Measurements from ENCODE around the gene HOPX. TPM values are rescaled to one million over a fixed set of nuclear protein-coding genes. Genes with fewer than 3 reads are reported as not detected.

HOPX gene
- total and polyA plus RNA-seq, 2 of the 4 experiments (the other 2 are of a cell fraction), result 1.3 to 1.7 TPM

DNA sequence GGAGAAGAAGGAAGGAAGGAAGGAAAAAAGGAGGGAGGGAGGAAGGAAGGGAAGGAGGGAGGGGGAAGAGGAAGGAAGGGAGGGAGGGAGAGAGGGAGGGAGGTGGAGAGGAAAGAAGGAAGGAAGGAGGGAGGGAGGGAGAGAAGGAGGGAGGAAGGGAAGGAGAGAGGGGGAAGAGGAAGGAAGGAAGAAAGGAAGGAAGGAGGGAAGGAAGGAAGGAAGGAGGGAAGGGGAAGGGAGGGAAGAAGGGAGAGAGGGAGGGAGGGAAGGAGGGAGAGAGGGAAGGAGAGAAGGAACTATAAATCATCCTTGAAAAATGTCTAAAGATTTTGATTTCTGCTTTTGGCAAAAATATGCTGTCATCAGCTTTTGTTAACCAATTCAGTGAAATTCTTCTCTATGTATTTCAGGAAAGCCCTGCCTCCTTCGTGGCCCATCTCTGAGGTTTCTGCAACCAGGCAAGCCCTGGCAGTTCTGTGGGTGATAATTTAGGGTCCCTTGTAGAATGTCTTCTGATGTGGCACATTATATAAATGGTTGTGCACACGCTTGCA, 7.1 kb upstream of the HOPX start:
- dilution Hi-C loops (cut with HindIII; ENCODE audit: low sequenced_read_pairs, unreplicated experiment) (no loop called here), intact Hi-C loops (cut with micrococcal nuclease) (no loop called here), in situ Hi-C loops (cut with MboI; ENCODE audit: low sequenced_read_pairs) (no loop called here)
- H3K56ac ChIP-seq (ENCODE audit: extremely low read depth, insufficient read depth, low read length), result no peak overlapping the region
- H2BK120ac ChIP-seq (ENCODE audit: low read depth, low read length), result no peak overlapping the region
- H3K4ac ChIP-seq (ENCODE audit: low read depth, low read length), result no peak overlapping the region
- H3K27me3 ChIP-seq (ENCODE audit: control insufficient read depth, insufficient read depth, low read length), result peaks cover 38% of the 10 kb centered on the region
- WGBS, 2 experiments (ENCODE audit: extremely low coverage in 2 of 2, insufficient read length in 1 of 2), result no CpG with 5 or more reads among the region's 2 CpGs
- BruUV-seq (replicated peaks), result no TSS peak
- H3K4me1 ChIP-seq (ENCODE audit: control insufficient read depth, insufficient read depth, low read length), result no peaks in the 10 kb centered on the region
- H2BK20ac ChIP-seq (ENCODE audit: low read depth, low read length), result no peak overlapping the region
- no peaks in the 10 kb centered on the region for H3K36me3 ChIP-seq (ENCODE audit: control insufficient read depth, insufficient read depth, low read length)
- no peak overlapping the region for H4K5ac ChIP-seq (ENCODE audit: low read depth, low read length)
- DNase-seq (no peak), ATAC-seq (ENCODE audit: low read depth) (no peak)
- H2AK9ac ChIP-seq (replicated peaks; ENCODE audit: low read depth, low read length, poor library complexity), result no peak overlapping the region
- no peak overlapping the region for H2BK5ac ChIP-seq (ENCODE audit: low read depth, low read length, poor library complexity, severe bottlenecking)
- no peak overlapping the region for H2AFZ ChIP-seq (replicated peaks; ENCODE audit: low read length, poor library complexity)
- no peak overlapping the region for H3K27ac ChIP-seq (ENCODE audit: insufficient read depth, low read length)
- H2AK5ac ChIP-seq (ENCODE audit: low read depth, low read length), result no peak overlapping the region
- H4K91ac ChIP-seq (ENCODE audit: insufficient read depth, low read depth, low read length), result no peak overlapping the region
- no peaks in the 10 kb centered on the region for H3K79me1 ChIP-seq (ENCODE audit: low read depth in 1 of 2, low read length in 2 of 2)
- TF ChIP-seq CHD1 (IDR thresholded peaks at IDR 0.05; ENCODE audit: low read depth, low read length), result no peak
- TF ChIP-seq MAFK (IDR thresholded peaks at IDR 0.05; ENCODE audit: low read depth, low read length), result peak; percentile 83
- TF ChIP-seq CEBPB (IDR thresholded peaks at IDR 0.05; ENCODE audit: low read depth, low read length), result no peak
- H3K14ac ChIP-seq (replicated peaks; ENCODE audit: low read depth, low read length), result no peak overlapping the region
- H3K4me3 ChIP-seq (ENCODE audit: insufficient read depth, low read depth, low read length), result no peak overlapping the region
- no peak overlapping the region for H3K4me2 ChIP-seq (ENCODE audit: low read depth, low read length)
- H2BK15ac ChIP-seq (ENCODE audit: low read depth, low read length), result no peak overlapping the region
- no peaks in the 10 kb centered on the region for H3K9me1 ChIP-seq (ENCODE audit: insufficient read depth, low read length)
- CTCF ChIA-PET, result no interaction called here
- no peak overlapping the region for H3K23ac ChIP-seq (ENCODE audit: low read depth, low read length)
- H4K8ac ChIP-seq (ENCODE audit: low read depth in 2 of 2, low read length in 2 of 2), result no peak overlapping the region
- H3K9me3 ChIP-seq (ENCODE audit: control insufficient read depth, insufficient read depth, low read length), result no peaks in the 10 kb centered on the region
- H3K18ac ChIP-seq (ENCODE audit: low read depth, low read length), result no peak overlapping the region
- H4K20me1 ChIP-seq (ENCODE audit: insufficient read depth, low read length), result no peaks in the 10 kb centered on the region
- POLR2A ChIA-PET (ENCODE audit: unreplicated experiment), result no interaction called here
- no peak overlapping the region for H3K9ac ChIP-seq (ENCODE audit: low read depth, low read length)
